A549 (cell line): Measurements from ENCODE around the gene ATP6V1G3. TPM values are rescaled to one million over a fixed set of nuclear protein-coding genes. Genes with fewer than 3 reads are reported as not detected.

Experiments
- ATAC-seq, 2 experiments: fragments of 200-7000 bp in 1 of 2; fragments of >200 bp in 1 of 2; cut with Nextera tagmentation in 1 of 2; cut with Tn5 transposase in 1 of 2; 3 replicates each; pipeline versions ENCODE4 v1.8.0 to v1.9.1; 2018 to 2020; ENCODE audit warnings: mild to moderate bottlenecking in 1 of 2, moderate library complexity in 1 of 2
- CTCF ChIA-PET: fragments of 300-600 bp; sonication (Branson Sonifier 250); formaldehyde crosslinking; extraction: SDS; loops from one replicate; lab custom pipeline; 2021; ENCODE audit warnings: antibody characterized with exemption, inconsistent platforms; lab: Yijun Ruan, JAX
- POLR2A ChIA-PET: fragments of 350-600 bp; formaldehyde crosslinking; extraction: SDS; loops from one replicate; lab custom pipeline; 2021; ENCODE audit warnings: antibody characterized with exemption, inconsistent platforms; lab: Yijun Ruan, JAX
- DNase-seq, 2 experiments: peaks; one replicate each; pipeline versions ENCODE4 v3.0.0 to v3.0.0-alpha.2; 2011 to 2016; ENCODE audit warnings: low read depth in 1 of 2, low spot score in 1 of 2
- FAIRE-seq: peaks from 2 replicates; lab custom pipeline; 2011; peaks lifted over from hg19 to GRCh38; lab: Jason Lieb, UNC
- H3K27ac ChIP-seq, 2 experiments: fragments of >200 bp; sonication (Bioruptor Twin); formaldehyde crosslinking; 3 replicates each; pipeline ENCODE4 v1.5.1; 2016 to 2017
- H3K4me1 ChIP-seq: fragments of >200 bp; sonication (Bioruptor Twin); formaldehyde crosslinking; 3 replicates; pipeline ENCODE4 v1.6.1; 2016
- H3K4me2 ChIP-seq: fragments of >200 bp; sonication (Bioruptor Twin); formaldehyde crosslinking; 3 replicates; pipeline ENCODE4 v1.6.1; 2016
- H3K4me3 ChIP-seq: fragments of >200 bp; sonication (Bioruptor Twin); formaldehyde crosslinking; 3 replicates; pipeline ENCODE4 v1.5.1; 2016
- H3K9me3 ChIP-seq: fragments of >200 bp; sonication (Bioruptor Twin); formaldehyde crosslinking; 3 replicates; pipeline ENCODE4 v1.6.1; 2016
- BHLHE40 ChIP-seq: IDR thresholded peaks from 2 replicates; pipeline ENCODE4 v1.6.1; 2012; ENCODE audit warnings: low read depth, low read length, inconsistent platforms
- EHF ChIP-seq: fragments of 250-450 bp; sonication (Bioruptor Pico); IDR thresholded peaks from 2 replicates; pipeline ENCODE4 v1.5.0; 2020; ENCODE audit warnings: mild to moderate bottlenecking
- EP300 ChIP-seq, 2 experiments: fragments of >200 bp; sonication (Bioruptor Twin); formaldehyde crosslinking; IDR thresholded peaks; 2 replicates in 1 of 2; 3 replicates in 1 of 2; pipeline ENCODE4 v1.6.1; 2016 to 2017
- ESRRA ChIP-seq: fragments of 150-350 bp; IDR thresholded peaks from 2 replicates; pipeline ENCODE4 v1.6.1; 2014; ENCODE audit warnings: mild to moderate bottlenecking, low read length, borderline replicate concordance
- FOSB ChIP-seq: fragments of 250-450 bp; sonication (Bioruptor Pico); IDR thresholded peaks from 2 replicates; pipeline ENCODE4 v1.5.0; 2020; ENCODE audit warnings: mild to moderate bottlenecking, moderate library complexity
- HOXA7 ChIP-seq: fragments of 250-450 bp; sonication (Bioruptor Pico); IDR thresholded peaks from 2 replicates; pipeline ENCODE4 v1.5.0; 2020; ENCODE audit warnings: mild to moderate bottlenecking, moderate library complexity
- HOXB13 ChIP-seq: fragments of 250-450 bp; sonication (Bioruptor Pico); IDR thresholded peaks from 2 replicates; pipeline ENCODE4 v1.5.0; 2020; ENCODE audit warnings: low read depth, mild to moderate bottlenecking, moderate library complexity
- JUN ChIP-seq, 2 experiments: fragments of >200 bp; sonication (Bioruptor Twin); formaldehyde crosslinking; IDR thresholded peaks; 2 replicates in 1 of 2; 3 replicates in 1 of 2; pipeline ENCODE4 v1.6.1; 2016 to 2017
- JUNB ChIP-seq: fragments of >200 bp; sonication (Bioruptor Twin); formaldehyde crosslinking; IDR thresholded peaks from 2 replicates; pipeline ENCODE4 v1.6.1; 2016
- KDM1A ChIP-seq: fragments of 200-600 bp; sonication (generic); IDR thresholded peaks from 2 replicates; pipeline ENCODE4 v1.6.1; 2016; ENCODE audit warnings: low read depth, mild to moderate bottlenecking
- MAZ ChIP-seq: fragments of 150-350 bp; IDR thresholded peaks from 2 replicates; pipeline ENCODE4 v1.6.1; 2014; ENCODE audit warnings: antibody characterized with exemption, low read depth, low read length, borderline replicate concordance
- MYC ChIP-seq: IDR thresholded peaks from 2 replicates; pipeline ENCODE4 v1.6.1; 2012; ENCODE audit warnings: mild to moderate bottlenecking, inconsistent platforms, low read length, improper control_type of control experiment, borderline replicate concordance
- NFE2L2 ChIP-seq: fragments of 150-350 bp; conservative IDR thresholded peaks from 2 replicates; pipeline ENCODE4 v1.6.1; 2014; ENCODE audit warnings: low read length
- NPAS2 ChIP-seq: fragments of 250-450 bp; sonication (Bioruptor Pico); IDR thresholded peaks from 2 replicates; pipeline ENCODE4 v1.8.0; 2022; ENCODE audit warnings: mild to moderate bottlenecking, moderate library complexity, borderline replicate concordance
- PBX3 ChIP-seq: IDR thresholded peaks from 2 replicates; pipeline ENCODE4 v1.6.1; 2012
- POLR2AphosphoS2 ChIP-seq: conservative IDR thresholded peaks from 2 replicates; pipeline ENCODE4 v1.6.1; 2012; ENCODE audit warnings: low read length, improper control_type of control experiment, inconsistent platforms
- RARB ChIP-seq: fragments of 250-450 bp; sonication (Bioruptor Pico); IDR thresholded peaks from 2 replicates; pipeline ENCODE4 v1.8.0; 2021; ENCODE audit warnings: mild to moderate bottlenecking, moderate library complexity
- RFX5 ChIP-seq: fragments of 450-650 bp; IDR thresholded peaks from 2 replicates; pipeline ENCODE4 v1.7.1; 2014; ENCODE audit warnings: antibody characterized with exemption, mild to moderate bottlenecking, moderate library complexity
- SREBF2 ChIP-seq: fragments of 450-650 bp; IDR thresholded peaks from 2 replicates; pipeline ENCODE4 v1.6.1; 2014; ENCODE audit warnings: mild to moderate bottlenecking, moderate library complexity
- ZC3H11A ChIP-seq: fragments of 450-650 bp; IDR thresholded peaks from 2 replicates; pipeline ENCODE4 v1.6.1; 2014; ENCODE audit warnings: antibody characterized with exemption, mild to moderate bottlenecking
- ZFP36 ChIP-seq: fragments of 450-650 bp; IDR thresholded peaks from 2 replicates; pipeline ENCODE4 v1.6.1; 2014; ENCODE audit warnings: borderline replicate concordance; ENCODE audit not compliant: partially characterized antibody
- ZNF302 ChIP-seq: fragments of 250-450 bp; sonication (Bioruptor Pico); IDR thresholded peaks from 2 replicates; pipeline ENCODE4 v1.9.0; 2021; ENCODE audit warnings: inconsistent platforms, mild to moderate bottlenecking, moderate library complexity
- ZSCAN20 ChIP-seq: fragments of 250-450 bp; sonication (Bioruptor Pico); IDR thresholded peaks from 2 replicates; pipeline ENCODE4 v1.8.0; 2022; ENCODE audit warnings: mild to moderate bottlenecking, moderate library complexity
- WGBS: methylation state at CpG from one replicate; pipeline ENCODE4 v1.1.6; 2017; ENCODE audit errors: missing lambda C conversion rate; 5-methylcytosine and 5-hydroxymethylcytosine counted together
- polyA plus RNA-seq, 4 experiments: library from polyadenylated mRNA; depleted of rRNA in 3 of 4; stranded (reverse); fragments of >200 nt; fragmentation: RNase III in 1 of 4; extraction: RNeasy Plus Mini Kit Qiagen cat#74134 plus additional on column Dnase treatment in 1 of 4; gene quantifications; 2 replicates in 3 of 4; 3 replicates in 1 of 4; pipeline ENCODE4 v1.2.3, GENCODE V29; 2011 to 2017
- TF ChIP-seq, protein P1 (sequence below): IDR thresholded peaks from 2 replicates; pipeline ENCODE4 v1.6.1; 2012
- TF ChIP-seq, protein P2 (sequence below): fragments of 250-450 bp; sonication (Bioruptor Pico); IDR thresholded peaks from 2 replicates; pipeline ENCODE4 v1.5.0; 2020; ENCODE audit warnings: low read depth, mild to moderate bottlenecking, moderate library complexity

The ATP6V1G3 gene
- polyA plus RNA-seq, 2 of the 4 experiments (the other 2 are of a cell fraction): not detected

DNA sequence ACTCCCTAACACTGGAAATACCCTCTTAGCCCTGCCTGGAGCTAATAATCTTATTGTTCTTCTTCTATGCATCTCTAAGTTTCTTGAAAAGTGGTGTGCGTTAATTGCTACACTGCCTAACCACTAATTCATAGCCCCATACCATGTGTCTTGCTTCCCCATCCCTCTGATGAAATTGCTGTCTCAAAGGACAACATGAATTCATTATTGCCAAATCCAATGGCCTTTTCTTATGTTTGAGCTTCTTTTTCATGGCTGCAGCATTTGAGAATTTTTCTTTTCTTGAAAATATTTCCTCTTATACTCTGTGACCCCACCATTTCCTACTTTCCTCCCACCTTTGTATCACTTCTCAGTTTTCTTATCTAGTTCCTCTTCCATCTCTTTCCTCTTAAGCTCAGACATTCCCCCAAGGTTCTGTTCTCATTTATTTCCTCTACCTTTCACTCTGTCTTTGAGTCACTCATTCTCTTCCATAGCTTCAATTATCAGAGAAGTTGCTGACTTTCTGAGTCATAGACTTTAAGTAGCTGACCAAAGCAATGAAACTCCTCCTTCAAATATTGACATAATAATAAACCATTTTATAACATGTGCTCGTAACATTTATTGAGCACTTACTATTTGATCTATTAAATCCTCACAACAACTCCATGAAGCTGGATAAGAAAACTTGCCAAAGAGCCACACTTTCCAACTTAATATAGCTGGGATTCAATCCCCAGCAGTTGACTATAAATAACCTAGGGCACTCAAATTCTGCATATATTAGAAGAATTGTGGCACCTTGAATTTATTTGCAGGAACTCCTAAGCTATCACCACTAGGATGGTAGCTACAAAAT, 35.5 kb upstream of the ATP6V1G3 start (continued):
- TF ChIP-seq BHLHE40: no peak
- TF ChIP-seq, all 56 proteins: peak for 0

- DNase-seq (no peak), FAIRE-seq (no peak)
- Histone ChIP-seq H3K9me3 (no peaks in the 10 kb centered on the region), H3K4me2 (no peak overlapping the region)
- WGBS: 60% methylated on average over 1 of the region's 1 CpG
- POLR2A ChIA-PET: no interaction called here
- no peak for TF ChIP-seq RARB (CRISPR knock-in tag)
- no peak for TF ChIP-seq ZNF302 (CRISPR knock-in tag)
- TF ChIP-seq BHLHE40: no peak
- TF ChIP-seq ZSCAN20: no peak
- TF ChIP-seq KDM1A: no peak
- no peak for TF ChIP-seq HOXB13 (CRISPR knock-in tag)
- TF ChIP-seq, protein P1, sequence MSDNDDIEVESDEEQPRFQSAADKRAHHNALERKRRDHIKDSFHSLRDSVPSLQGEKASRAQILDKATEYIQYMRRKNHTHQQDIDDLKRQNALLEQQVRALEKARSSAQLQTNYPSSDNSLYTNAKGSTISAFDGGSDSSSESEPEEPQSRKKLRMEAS: no peak
- TF ChIP-seq JUN (IDR thresholded peaks at IDR 0.05): no peak
- no peak for TF ChIP-seq RFX5
- TF ChIP-seq EHF (CRISPR knock-in tag): no peak
- TF ChIP-seq MAZ: no peak
- no peak for TF ChIP-seq ESRRA
- no peak for TF ChIP-seq EP300 (IDR thresholded peaks at IDR 0.05)
- TF ChIP-seq JUNB: no peak
- TF ChIP-seq, protein P2, sequence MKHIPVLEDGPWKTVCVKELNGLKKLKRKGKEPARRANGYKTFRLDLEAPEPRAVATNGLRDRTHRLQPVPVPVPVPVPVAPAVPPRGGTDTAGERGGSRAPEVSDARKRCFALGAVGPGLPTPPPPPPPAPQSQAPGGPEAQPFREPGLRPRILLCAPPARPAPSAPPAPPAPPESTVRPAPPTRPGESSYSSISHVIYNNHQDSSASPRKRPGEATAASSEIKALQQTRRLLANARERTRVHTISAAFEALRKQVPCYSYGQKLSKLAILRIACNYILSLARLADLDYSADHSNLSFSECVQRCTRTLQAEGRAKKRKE (CRISPR knock-in tag): no peak
- TF ChIP-seq FOSB (CRISPR knock-in tag): no peak
- no peak for TF ChIP-seq ZFP36
- no peak for TF ChIP-seq POLR2AphosphoS2
- TF ChIP-seq HOXA7 (CRISPR knock-in tag): no peak
- TF ChIP-seq, all 56 proteins: peak for 0
- no peak overlapping the region for H3K4me3 ChIP-seq
- no peak overlapping the region for H3K27ac ChIP-seq
- no peaks in the 10 kb centered on the region for H3K4me1 ChIP-seq
- CTCF ChIA-PET: no interaction called here
- ATAC-seq: no peak
Observed at GRCh38 chr1:198575292-198575691, 34.8 kb upstream of the ATP6V1G3 start.

- CTCF ChIA-PET: no interaction called here
- WGBS: 48% methylated on average over 1 of the region's 1 CpG
- Histone ChIP-seq H3K9me3 (no peaks in the 10 kb centered on the region), H3K4me3 (no peak overlapping the region)
- no peak for ATAC-seq
- DNase-seq: no peak
- TF ChIP-seq MYC (no peak), ZC3H11A (no peak), SREBF2 (no peak), PBX3 (no peak), NPAS2 (CRISPR knock-in tag) (no peak), NFE2L2 (no peak)
- TF ChIP-seq, all 56 proteins: peak for 0
- POLR2A ChIA-PET: no interaction called here
- no peak for FAIRE-seq
- Histone ChIP-seq H3K4me1 (no peaks in the 10 kb centered on the region), H3K4me2 (no peak overlapping the region), H3K27ac (no peak overlapping the region)
Observed at GRCh38 chr1:198574325-198574724, 33.8 kb upstream of the ATP6V1G3 start.
